ENCODE data around the gene VSIG4. TPM values are rescaled to one million over a fixed set of nuclear protein-coding genes. Genes with fewer than 3 reads are reported as not detected.
"Not testable (repeated sequence)": the region's sequence is repeated elsewhere in the genome, so short reads cannot be mapped to it uniquely, and the experiment has no call there.

Gene VSIG4
- total RNA-seq, 2 donors from 2014 or later: 28.0 to 71.6 TPM

DNA sequence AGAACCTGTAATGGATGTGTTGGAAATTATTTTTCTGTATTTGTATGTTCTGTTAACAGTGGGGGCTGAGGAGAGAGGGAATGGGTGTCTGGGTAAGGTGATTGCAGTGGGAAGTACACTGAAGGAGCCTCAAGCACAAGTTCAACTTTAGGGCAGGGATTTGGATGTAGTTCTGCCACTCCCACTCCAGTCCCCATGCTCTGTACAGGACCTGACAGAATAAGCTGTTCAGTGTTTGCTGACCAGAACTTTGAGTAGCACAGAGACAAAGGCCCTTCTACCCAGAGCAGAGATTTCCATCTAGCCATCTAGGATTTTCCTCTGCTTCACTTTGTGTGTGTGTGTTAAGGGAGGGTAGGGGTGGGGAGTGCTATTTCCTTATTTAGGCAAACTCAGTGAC, 49.2 kb downstream of the VSIG4 start:
- TF ChIP-seq, protein P1, sequence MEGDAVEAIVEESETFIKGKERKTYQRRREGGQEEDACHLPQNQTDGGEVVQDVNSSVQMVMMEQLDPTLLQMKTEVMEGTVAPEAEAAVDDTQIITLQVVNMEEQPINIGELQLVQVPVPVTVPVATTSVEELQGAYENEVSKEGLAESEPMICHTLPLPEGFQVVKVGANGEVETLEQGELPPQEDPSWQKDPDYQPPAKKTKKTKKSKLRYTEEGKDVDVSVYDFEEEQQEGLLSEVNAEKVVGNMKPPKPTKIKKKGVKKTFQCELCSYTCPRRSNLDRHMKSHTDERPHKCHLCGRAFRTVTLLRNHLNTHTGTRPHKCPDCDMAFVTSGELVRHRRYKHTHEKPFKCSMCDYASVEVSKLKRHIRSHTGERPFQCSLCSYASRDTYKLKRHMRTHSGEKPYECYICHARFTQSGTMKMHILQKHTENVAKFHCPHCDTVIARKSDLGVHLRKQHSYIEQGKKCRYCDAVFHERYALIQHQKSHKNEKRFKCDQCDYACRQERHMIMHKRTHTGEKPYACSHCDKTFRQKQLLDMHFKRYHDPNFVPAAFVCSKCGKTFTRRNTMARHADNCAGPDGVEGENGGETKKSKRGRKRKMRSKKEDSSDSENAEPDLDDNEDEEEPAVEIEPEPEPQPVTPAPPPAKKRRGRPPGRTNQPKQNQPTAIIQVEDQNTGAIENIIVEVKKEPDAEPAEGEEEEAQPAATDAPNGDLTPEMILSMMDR (IDR thresholded peaks at IDR 0.05): no peak
- DNase-seq (ENCODE audit: low spot score): no peak
- no peaks in the 10 kb centered on the region for H3K9me3 ChIP-seq
- H3K27me3 ChIP-seq: no peaks in the 10 kb centered on the region
- H3K4me3 ChIP-seq: no peak overlapping the region
- H3K4me1 ChIP-seq: no peaks in the 10 kb centered on the region
- no peaks in the 10 kb centered on the region for H3K36me3 ChIP-seq
- H3K27ac ChIP-seq: no peak overlapping the region

GRCh38 chrX:65987811-65988210, 52.1 kb downstream of the VSIG4 start:
- Histone ChIP-seq H3K27ac (no peak overlapping the region), H3K9me3 (no peaks in the 10 kb centered on the region), H3K36me3 (no peaks in the 10 kb centered on the region), H3K27me3 (no peaks in the 10 kb centered on the region), H3K4me1 (no peaks in the 10 kb centered on the region), H3K4me3 (no peak overlapping the region)
- TF ChIP-seq, protein P1 (IDR thresholded peaks at IDR 0.05): no peak
- no peak for DNase-seq (ENCODE audit: low spot score)

- DNase-seq (ENCODE audit: low spot score): no peak
- no peaks in the 10 kb centered on the region for H3K27me3 ChIP-seq
- no peak overlapping the region for H3K4me3 ChIP-seq
- H3K27ac ChIP-seq: no peak overlapping the region
- H3K4me1 ChIP-seq: no peaks in the 10 kb centered on the region
- no peaks in the 10 kb centered on the region for H3K9me3 ChIP-seq
- TF ChIP-seq, protein P1 (IDR thresholded peaks at IDR 0.05): peak in 1 of 2 donors; percentile 73
- H3K36me3 ChIP-seq: no peaks in the 10 kb centered on the region
These were observed 53.8 kb downstream of the VSIG4 start for GRCh38 chrX:65985922-65986588.

DNA sequence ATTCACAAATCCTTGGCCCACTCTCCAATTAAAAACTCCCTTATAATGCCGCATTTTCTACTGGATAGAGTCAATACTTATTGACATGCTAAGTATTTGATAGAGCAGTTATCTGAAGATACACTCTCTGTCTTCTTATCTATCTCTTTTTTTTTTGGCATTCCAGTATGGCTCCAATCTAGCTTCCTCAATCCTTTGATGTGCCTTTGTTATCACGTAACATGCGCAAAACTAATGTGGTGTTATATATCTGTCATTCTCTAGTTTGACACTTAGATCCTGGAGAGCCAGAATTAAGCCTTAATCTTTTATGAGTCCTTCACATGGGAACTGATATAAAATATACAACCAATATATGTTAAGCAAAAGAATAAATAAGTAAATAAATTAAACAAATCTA, 54.7 kb downstream of the VSIG4 start:
- H3K36me3 ChIP-seq: no peaks in the 10 kb centered on the region
- TF ChIP-seq, protein P1 (IDR thresholded peaks at IDR 0.05): no peak
- no peak overlapping the region for H3K4me3 ChIP-seq
- no peaks in the 10 kb centered on the region for H3K9me3 ChIP-seq
- no peaks in the 10 kb centered on the region for H3K4me1 ChIP-seq
- no peak for DNase-seq (ENCODE audit: low spot score)
- no peak overlapping the region for H3K27ac ChIP-seq
- no peaks in the 10 kb centered on the region for H3K27me3 ChIP-seq

- not testable (repeated sequence) for H3K27me3 ChIP-seq, H3K9me3 ChIP-seq, H3K4me1 ChIP-seq
These were observed 62.7 kb downstream of the VSIG4 start for GRCh38 chrX:65977161-65977560.

DNA sequence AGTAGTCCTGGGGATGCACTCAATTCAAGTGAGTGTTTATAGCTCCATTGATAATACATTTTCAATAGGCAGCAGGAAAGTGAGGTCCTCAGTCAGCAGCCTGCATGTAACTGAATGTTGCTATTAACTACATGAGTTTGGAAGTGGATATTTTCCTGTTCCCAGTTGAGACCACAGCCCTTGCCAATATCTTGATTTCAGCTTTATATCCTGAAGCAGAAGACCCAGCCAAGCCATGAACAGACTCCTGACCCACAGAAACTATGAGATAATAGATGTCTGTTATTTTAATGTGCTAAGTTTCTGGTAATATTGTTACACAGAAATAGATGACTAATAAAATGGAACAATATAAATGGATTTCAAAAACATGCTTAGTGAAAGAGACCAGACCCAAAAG, 63.7 kb downstream of the VSIG4 start:
- Histone ChIP-seq H3K27me3 (no peaks in the 10 kb centered on the region), H3K27ac (no peak overlapping the region), H3K4me1 (no peaks in the 10 kb centered on the region), H3K4me3 (no peak overlapping the region), H3K36me3 (no peaks in the 10 kb centered on the region), H3K9me3 (no peaks in the 10 kb centered on the region)
- DNase-seq (ENCODE audit: low spot score): no peak
- TF ChIP-seq, protein P1 (IDR thresholded peaks at IDR 0.05): no peak

More at GRCh38 chrX:65977161-65977560, 62.7 kb downstream of the VSIG4 start:
- not testable (repeated sequence) for H3K27ac ChIP-seq; H3K4me3 ChIP-seq; H3K36me3 ChIP-seq; DNase-seq (ENCODE audit: low spot score)

GRCh38 chrX:65975161-65975751, 64.6 kb downstream of the VSIG4 start:
- not testable (repeated sequence) for H3K27ac ChIP-seq; DNase-seq (ENCODE audit: low spot score); H3K4me3 ChIP-seq; H3K36me3 ChIP-seq; H3K4me1 ChIP-seq; H3K27me3 ChIP-seq; H3K9me3 ChIP-seq
